ENCODE results near the gene KLHL5. TPM values are rescaled to one million over a fixed set of nuclear protein-coding genes. Genes with fewer than 3 reads are reported as not detected.

KLHL5 gene
- total RNA-seq, 1 experiment from 2014 or later = 0.97 TPM

DNA sequence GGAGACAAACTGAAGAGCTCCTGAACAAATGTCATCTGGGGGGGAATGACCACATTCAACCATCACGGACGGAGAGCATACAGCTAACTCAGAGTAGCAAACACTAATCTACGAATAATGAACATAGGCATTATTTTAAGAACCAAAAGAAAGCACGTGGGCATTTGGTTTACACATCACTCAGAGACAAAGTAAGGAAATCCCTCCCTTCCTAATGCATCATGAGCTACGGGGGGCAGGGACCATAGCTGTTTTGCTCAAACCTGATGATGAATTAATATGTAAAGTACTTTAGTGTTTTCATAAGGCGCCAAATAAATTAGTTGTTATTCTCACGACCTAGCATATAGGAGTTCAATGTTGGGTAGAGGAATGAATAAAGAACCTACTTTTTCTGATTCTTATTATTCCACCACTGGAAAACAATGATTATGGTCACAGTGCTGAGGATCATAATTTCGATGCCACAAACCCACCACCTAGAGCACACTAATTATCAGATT is 18.1 kb upstream of the KLHL5 start:
- no peak for DNase-seq (ENCODE audit: low spot score)

DNA sequence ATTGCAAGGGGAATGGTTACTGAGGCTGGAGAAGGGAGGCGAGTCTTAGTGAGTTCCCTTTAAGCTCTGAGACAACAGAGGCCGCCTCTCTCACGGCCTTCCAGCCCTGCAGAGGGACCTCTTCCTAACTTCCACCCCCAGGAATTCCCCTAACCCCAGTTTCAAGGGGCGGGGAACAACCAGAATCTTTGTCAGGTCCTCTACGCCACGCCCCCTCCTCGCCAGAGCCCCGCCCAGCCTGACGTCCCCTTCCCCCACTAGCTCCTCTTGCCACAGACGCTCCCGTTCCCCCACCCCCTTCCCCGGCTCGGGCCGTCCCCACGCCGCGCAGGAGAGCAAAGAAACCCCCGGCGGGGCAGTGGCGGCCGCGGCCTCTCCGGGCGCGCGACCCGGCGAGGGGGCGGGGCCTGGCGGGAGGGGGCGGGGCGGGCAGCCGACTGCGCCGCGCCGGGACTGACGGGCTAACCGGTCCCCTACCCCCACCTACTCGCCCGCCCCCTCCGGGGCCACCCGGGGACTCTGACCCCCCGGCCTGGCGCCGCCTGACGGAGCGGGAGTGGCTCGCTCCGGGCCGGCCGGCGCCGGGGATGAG is 17.6 kb upstream of the KLHL5 start:
- peak; percentile 54 for DNase-seq (ENCODE audit: low spot score)

DNA sequence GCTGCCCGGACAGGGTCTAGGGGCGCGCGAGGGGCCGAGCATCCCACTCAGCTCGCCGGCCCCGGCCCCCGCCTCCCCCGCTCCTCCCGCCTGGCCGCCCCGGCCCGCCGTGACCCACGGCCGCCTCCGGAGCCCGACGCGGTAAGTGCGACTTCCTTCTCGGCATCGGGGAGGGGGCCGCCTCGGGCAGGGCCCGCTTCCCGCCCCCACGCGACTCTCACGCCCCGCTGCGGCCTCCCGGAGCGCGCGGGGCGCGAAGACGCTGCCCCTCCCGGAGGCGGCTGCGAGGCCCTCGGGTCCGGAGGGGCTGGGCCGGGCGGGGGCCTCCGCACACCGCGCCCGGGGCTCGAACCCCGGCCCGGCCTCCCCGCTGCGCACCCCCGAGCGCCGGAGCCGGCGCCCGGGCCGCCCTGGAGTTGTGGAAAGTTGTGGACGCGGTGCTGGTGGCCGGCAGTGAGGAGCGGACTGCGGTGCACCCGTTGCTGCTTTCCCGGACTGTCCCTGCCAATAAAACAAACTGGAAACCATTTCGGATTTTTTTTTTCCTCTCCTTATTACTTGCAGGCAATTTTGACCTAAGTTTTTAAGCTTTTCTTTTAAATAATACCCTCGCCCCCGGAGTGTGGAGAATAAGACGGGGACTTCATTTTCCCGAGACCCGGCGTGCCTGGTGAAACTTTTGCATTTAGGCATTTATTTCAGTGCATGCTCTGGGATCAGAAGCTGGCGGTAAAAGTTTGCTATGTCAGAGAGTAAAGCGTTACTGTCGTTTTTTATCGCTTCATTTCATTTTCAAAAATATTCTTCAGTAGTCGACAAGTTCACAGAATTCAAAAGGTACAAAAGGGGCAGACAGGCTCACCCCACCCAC is 16.8 kb upstream of the KLHL5 start:
- DNase-seq (ENCODE audit: low spot score) = no peak

DNA sequence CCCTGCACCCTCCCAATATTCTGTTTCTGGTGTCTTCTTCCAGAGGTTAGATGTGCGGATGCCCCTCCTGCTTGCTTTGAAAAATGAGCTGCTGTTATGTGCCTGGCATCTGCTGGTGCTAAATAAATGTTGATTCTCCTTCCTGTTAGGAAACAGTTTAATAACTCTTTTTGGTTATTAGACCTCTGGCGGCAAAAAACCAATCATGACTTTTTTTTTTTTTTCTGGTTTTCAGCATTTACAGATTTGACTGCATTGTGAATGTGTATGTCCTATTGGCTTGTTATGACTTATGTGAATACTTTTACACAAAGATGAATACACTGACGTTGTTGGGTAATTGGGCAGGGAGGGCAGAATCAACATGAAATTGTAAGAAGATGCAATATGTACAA is 16.2 kb upstream of the KLHL5 start:
- no peak for DNase-seq (ENCODE audit: low spot score)

DNA sequence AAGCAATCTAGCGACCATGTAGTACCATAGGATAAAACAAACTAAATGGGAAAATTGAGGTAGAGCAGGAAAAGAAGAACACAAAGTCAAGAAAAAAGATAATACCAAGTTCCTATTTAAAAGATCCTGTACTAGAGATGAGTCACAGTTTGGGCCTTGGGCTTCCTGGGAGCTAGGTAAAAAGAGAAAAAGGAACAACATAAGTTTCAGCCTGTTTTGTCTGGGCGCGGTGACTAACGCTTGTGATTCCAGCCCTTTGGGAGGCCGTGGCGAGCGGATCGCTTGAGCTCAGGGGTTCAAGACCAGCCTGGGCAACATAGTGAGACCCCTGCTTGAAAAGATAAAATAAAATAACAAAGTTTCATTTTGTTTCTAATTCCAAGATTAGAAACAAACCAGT is 15.8 kb upstream of the KLHL5 start:
- DNase-seq (ENCODE audit: low spot score) = no peak

DNA sequence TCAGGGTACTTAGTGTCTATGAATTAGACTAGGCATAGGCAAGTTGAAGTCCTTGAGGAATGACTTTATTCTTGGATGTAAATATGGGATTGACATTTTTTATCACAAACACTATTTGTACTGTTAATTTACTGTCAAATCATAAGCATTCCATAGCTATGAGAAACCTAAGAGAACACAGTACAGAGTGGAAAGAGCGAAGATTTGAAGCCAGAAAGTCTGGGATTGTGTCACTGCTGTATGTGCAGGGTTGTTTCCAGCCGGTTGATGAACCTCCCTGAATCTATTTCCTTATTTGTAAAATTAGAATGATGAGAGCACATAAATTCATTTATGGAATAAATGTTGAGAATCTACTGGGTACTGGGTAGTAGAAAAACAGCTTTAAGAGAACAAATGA is 14.4 kb upstream of the KLHL5 start:
- no peak for DNase-seq (ENCODE audit: low spot score)

DNA sequence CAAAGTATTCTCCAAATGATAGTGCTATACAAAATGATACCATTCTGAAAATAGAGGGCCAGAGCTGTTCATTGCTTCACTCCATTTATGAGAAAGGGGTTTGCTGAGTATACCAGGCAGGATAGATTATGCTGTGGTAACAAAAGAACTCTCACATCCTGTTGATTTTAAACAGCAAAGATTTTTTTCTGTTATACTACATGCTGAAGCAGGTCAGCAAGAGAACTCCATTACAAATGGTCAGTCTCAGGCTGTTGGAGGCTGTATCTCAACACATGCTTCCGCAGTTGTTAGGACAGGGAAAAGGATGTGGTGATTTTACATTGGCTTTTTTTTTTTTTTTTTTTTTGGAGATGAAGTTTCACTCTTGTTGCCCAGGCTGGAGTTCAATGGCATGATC is 13.7 kb upstream of the KLHL5 start:
- DNase-seq (ENCODE audit: low spot score) = no peak

DNA sequence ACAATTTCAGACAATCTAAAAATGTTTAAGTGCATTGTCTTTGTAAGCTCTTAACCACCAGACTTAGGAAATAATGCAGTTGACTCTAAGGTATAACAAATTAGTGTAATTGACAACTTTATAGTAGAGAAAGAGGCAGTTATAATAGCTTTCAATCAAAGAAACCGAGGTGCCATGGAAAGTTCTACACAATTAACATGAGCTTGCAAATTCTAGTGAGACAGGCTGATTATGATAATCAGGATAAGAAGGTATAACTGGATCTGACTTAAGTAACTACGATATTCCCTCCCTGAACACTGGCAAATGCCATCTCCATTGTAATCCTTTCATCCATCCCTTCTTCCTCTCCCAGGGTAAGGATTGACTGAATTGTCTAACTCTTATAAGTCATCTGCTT is 11.4 kb upstream of the KLHL5 start:
- DNase-seq (ENCODE audit: low spot score) = no peak

DNA sequence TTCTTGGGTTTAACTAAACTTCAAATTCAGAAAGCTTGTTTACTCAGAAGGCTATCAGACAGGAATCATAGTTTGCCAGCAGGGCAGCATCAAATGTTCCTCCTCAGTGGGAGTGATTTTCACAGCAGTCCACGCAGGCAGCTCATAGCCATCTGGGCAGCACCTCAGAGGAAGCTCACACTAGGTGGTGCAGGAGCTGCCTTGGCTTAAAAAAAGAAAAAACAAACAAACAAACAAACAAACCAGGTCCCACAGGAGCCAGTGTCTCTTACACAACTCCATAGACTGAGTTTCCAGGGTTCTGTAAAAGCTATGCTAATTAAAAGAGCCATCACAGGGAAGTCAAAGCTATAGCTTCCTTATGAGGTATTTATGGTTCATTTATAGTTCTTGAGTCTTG is 10.5 kb upstream of the KLHL5 start:
- no peak for DNase-seq (ENCODE audit: low spot score)

DNA sequence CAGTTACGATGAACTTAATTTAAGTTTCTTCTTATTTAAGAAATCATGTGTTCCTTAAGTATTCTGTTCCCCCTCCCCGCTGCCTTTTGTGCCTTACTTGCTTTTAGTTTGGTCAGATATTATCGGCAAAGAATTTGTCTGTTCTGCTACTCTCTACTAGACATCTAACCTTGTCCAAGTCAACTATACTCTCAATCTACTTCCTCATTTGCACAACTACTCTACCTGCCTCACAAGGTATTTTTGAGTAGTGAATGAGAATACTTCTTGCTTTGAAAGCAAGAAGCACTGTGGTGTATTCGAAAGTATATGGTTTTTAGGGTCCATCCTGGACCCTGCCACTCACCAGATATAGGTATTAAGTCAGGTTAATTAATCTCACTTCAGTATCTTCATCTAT is 8.0 kb upstream of the KLHL5 start:
- DNase-seq (ENCODE audit: low spot score) = no peak

DNA sequence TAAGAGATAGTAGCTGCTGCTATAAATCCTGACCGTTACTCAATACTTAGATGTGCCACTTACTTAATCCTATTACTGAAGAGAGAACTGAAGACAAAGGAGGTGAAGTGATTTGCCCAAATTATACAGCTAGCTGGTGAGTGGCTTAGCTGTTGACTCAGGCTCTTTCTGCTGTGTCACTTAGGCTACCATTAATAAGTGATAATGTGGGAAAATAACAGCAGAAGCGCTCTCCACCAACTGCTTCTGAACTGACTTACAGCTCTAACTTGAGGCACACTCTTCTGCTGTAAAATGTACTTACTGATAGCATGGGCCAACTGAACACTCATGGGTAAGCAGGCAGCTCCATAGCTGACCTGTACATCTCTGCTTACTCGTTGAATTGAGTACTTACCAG is 7.5 kb upstream of the KLHL5 start:
- no peak for DNase-seq (ENCODE audit: low spot score)

DNA sequence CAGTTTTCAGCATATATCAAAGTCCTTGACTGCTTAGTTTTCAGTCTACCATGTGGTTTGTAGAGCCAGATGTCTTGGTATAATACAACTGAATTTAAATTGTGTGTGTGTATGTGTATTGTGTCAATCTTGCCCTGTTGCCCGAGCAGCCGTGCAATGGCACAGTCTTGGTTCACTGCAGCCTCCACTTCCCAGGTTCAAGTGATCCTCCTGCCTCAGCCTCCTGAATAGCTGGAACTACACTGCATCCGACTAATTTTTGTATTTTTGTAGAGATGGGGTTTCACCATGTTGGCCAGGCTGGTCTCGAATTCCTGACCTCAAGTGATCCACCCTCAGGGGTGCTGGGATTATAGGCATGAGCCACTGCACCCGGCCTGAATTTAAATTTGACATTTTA is 6.0 kb upstream of the KLHL5 start:
- DNase-seq (ENCODE audit: low spot score) = no peak

DNA sequence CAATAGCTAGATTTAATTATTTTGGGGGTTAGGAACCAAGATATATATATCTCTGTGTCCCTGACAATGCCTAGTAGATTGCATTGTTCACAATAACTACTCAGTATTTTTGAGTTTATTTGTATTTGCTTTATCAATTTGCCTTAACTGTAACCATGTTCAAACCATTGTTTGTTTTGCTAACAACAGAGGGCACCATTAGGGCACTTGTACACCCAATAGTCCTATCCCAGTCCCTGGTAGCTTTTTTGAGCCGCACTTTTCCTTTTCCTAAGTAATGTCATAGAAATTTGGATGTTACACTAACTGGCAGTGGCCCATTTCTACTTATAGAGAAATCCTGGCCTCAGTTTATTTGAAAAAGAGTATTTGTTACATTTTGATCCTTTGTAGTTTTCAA is 575 bp upstream of the KLHL5 start:
- DNase-seq (ENCODE audit: low spot score) = no peak

DNA sequence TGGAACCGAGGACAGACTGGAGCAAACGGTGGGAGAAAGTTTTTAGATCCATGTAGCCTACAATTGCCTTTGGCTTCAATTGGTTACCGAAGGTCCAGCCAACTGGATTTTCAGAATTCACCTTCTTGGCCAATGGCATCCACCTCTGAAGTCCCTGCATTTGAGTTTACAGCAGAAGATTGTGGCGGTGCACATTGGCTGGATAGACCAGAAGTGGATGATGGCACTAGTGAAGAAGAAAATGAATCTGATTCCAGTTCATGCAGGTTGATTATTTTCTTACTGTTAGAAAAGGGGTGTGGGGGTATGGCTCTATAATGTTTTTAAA is 702 bp downstream of the KLHL5 start:
- no peak for DNase-seq (ENCODE audit: low spot score)

DNA sequence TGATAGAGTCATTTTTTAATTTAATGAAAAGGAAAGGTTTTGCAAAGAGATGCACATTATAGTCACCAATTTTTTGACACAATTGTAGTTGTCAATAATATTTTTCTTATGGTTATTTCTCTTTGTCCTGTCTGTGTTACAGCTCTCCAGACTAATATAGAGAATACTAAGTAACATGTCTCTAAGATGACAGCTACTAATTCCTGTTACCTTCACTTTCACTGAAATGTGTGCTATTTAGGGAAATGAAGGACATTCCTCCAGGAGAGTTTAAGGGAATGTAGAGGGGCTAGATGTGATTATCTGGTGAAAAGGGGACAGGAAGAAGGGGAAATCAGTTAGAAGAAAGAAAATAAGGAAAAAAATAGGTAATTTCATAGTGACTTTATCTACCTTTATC is 1.4 kb downstream of the KLHL5 start:
- DNase-seq (ENCODE audit: low spot score) = no peak

DNA sequence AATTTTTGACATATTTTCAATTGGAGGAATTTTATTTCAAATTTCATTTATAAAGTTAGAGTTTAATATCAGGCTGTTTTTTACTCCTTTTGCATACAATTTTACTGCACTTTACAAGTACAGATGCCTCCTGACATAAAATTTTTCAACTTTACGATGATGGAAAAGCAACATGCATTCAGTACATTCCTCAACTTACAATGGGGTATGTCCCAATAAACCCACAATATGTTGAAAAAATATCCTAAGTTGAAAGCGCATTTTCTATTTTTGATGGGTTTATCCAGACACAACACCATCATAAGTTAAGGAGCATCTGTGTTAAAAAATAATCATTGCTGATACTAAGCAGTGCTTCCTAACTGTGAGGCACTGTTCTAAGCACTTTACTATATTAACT is 4.3 kb downstream of the KLHL5 start:
- no peak for DNase-seq (ENCODE audit: low spot score)

DNA sequence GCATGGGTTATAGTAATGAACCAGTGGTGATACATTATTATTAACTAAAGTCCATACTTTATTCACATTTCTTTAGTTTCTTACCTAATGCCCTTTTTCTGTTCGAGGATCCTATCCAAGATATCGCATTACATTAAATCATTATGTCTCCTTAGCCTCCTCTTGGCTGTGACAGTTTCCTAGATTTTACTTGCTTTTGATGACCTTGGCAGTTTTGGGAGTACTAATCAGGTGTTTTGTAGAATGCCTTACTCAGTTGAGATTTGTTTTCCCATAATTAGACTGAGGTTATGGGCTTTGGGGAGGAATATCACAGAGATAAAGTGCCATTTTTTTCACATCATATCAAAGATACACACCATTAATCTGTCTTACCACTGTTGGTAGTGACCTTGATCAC is 5.0 kb downstream of the KLHL5 start:
- no peak for DNase-seq (ENCODE audit: low spot score)

DNA sequence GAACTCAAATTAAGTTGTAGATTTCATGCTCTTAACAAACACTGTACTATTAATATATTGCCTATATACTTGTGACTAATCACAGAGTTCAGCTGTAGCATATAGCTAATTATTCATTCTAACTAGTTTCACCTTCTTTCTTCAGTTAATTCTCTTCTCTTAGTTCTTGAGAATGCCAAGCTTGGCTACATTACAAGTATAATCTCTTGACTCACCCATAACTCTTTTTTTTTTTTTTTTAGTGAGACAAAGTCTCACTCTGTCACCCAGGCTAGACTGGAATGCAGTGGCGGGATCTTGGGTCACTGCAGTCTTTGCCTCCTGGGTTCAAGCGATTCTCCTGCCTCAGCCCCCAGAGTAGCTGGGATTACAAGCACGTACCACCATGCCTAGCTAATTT is 5.4 kb downstream of the KLHL5 start:
- DNase-seq (ENCODE audit: low spot score) = no peak

DNA sequence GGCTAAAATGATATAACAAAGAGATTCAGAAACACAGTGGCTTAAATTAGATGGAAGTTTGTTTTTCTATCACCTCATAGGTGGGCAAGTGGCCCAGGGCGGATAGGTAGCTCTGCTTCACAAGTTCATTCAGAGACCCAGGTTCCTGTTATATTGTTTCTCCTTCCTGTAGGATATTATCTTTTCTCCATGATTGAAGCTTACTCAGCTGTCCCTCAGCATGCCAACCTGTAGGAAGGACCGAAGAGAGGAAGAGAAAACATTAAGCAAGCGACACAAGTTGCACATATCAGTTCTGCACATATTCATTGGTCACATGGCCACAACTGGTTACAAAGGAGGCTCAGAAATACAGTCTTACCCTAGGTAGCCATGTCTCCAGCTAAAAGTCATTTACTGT is 6.9 kb downstream of the KLHL5 start:
- DNase-seq (ENCODE audit: low spot score) = no peak

DNA sequence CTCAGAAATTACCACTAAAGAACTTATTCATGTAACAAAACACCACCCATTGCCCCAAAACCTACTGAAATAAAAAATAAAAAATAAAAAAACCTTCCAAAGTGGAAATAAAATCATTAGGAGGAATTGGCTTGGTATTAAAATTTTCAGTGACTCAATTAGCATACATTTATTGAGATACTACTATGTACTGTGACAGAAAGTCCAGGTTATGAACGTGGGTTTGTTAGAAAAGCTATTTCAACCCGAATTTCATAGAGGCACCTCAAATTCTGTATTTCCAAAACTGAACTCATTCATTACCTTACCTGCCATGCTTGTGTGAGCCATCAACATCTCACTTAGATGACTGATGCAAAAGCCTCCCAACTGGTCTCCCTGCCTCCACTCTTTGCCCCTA is 16.8 kb downstream of the KLHL5 start:
- no peak for DNase-seq (ENCODE audit: low spot score)

DNA sequence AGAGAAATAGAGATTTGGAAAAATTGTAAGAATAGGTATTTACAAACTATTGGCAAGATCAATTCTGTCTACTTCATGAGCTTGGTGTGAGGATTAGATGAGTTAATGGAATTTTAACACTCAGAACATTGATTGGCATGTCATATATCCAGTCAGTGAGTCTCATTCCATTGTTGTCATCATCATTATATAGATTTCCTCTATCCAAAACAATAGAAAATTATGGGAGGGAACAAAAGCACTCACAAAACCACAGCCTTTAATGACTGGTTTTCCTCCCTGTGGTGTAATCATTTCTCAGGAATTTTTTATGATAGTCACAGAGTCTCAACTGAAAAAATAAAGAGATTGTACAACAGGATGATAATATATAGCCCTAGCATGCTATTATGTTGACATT is 21.1 kb downstream of the KLHL5 start:
- no peak for DNase-seq (ENCODE audit: low spot score)

DNA sequence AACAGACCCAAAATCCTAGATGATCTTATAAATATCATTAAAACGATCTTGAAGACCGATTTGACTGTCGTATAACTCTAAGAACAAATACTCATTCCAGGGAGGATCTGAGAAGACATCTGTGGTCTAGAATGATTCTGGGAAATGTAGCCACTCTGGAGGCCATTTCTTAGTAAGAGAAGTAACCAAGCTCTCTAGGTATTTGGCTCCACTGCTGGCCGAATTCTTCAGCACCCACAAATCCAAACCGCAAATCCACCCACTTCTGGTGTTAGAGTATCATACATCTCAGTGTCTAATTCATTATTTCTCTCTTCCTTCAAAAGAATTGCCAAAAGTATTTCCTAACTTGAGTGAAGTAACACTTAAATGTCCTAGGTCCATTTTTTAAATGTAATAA is 23.9 kb downstream of the KLHL5 start:
- DNase-seq (ENCODE audit: low spot score) = no peak

DNA sequence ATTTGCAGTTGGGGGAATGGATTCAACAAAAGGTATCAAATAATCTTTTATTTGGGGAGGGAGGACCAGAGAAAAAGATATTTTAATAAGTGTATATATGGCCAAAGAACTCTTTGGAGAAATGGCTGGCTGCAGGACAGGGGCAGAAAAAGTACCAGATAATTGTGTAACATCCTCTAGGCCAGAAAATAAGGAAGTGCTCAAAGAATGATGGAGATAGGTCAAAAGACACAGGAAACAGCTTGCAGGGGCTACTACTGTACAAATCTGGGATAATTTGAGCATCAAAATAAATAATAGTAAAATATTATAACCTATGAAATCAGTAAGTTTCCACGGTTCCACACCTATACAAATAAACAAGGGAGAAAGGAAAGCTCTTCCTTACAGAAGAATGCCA is 34.8 kb downstream of the KLHL5 start:
- no peak for DNase-seq (ENCODE audit: low spot score)

DNA sequence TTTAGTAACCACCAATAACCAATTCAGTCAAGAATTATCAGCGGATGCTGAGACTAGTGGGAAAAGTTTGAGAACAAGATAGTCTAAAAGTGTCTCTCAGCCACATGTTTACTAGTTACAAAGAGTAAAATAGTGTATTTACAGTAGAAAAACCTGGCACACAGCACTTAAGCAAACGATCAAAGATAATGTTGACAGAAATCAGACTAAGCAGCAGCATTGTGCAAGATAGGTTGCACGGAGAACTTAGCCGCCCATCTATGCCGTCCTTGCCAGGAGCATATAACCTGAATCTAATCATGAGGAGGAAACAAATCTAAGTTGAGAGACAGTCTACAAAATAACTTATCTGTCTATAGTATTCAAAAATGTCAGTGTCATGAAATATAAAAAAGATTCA is 35.3 kb downstream of the KLHL5 start:
- no peak for DNase-seq (ENCODE audit: low spot score)

All from HT-29 (cell line).